Fibroblast of lung (primary cell): ENCODE results near the gene PRKAR1A.

Source experiments
- EZH2 ChIP-seq: IDR thresholded peaks from 2 replicates; pipeline ENCODE4 v1.5.1; 2012; ENCODE audit warnings: low read length, control low read depth, mild to moderate bottlenecking; ENCODE audit errors: missing control alignments
- TF ChIP-seq, protein P1 (sequence below), 2 donors: IDR thresholded peaks in 1 of 2; conservative IDR thresholded peaks in 1 of 2; 1 replicate in 1 of 2; 2 replicates in 1 of 2; pipeline ENCODE4 v1.5.1; 2011 to 2012; ENCODE audit warnings: low read length in 2 of 2, control low read depth in 1 of 2, inconsistent platforms in 1 of 2, low read depth in 1 of 2, mild to moderate bottlenecking in 1 of 2

DNA sequence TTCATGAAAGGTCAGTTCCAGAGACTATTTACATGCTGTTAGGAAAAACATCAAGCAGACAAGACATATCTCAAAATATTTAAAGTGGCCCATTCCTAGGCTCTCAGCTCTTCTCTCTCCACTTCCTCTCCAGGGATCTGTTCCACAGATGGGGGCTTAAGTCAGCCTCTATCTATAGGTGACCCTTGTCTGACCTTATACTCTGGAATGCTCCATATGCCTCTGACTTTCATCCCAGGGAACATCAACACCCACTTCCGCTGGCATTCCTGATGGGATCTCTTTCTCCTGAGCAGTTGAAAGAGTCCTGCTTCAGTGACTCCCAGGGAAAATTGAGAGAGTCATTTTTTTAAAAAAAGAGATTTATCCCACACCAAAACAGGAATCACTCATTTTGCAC lies 43.4 kb upstream of the PRKAR1A start:
- TF ChIP-seq, protein P1, sequence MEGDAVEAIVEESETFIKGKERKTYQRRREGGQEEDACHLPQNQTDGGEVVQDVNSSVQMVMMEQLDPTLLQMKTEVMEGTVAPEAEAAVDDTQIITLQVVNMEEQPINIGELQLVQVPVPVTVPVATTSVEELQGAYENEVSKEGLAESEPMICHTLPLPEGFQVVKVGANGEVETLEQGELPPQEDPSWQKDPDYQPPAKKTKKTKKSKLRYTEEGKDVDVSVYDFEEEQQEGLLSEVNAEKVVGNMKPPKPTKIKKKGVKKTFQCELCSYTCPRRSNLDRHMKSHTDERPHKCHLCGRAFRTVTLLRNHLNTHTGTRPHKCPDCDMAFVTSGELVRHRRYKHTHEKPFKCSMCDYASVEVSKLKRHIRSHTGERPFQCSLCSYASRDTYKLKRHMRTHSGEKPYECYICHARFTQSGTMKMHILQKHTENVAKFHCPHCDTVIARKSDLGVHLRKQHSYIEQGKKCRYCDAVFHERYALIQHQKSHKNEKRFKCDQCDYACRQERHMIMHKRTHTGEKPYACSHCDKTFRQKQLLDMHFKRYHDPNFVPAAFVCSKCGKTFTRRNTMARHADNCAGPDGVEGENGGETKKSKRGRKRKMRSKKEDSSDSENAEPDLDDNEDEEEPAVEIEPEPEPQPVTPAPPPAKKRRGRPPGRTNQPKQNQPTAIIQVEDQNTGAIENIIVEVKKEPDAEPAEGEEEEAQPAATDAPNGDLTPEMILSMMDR (conservative IDR thresholded peaks at IDR 0.05 in 1 of 2, IDR thresholded peaks at IDR 0.05 in 1 of 2; ENCODE audit: low read depth in 1 of 2, low read length in 2 of 2) = no peak
- no peak for TF ChIP-seq EZH2
